Posterior vena cava (tissue), 2 donors: ENCODE data around the gene SAMHD1. TPM values are rescaled to one million over a fixed set of nuclear protein-coding genes. Genes with fewer than 3 reads are reported as not detected.
A peak's percentile ranks its signal among the peaks of the same experiment; 100 is the strongest.
"Not testable (repeated sequence)": the region's sequence is repeated elsewhere in the genome, so short reads cannot be mapped to it uniquely, and the experiment has no call there.

Source experiments
- DNase-seq: peaks from one replicate; pipeline ENCODE4 v3.0.0-alpha.2; 2020; ENCODE audit warnings: low spot score
- intact Hi-C, 2 donors: fragments of 100-400 bp; cut with DNase I; formaldehyde crosslinking; loops; one replicate each; pipeline versions ENCODE4 v1.14.1 to v1.14.2; 2022 to 2023
- total RNA-seq, 2 donors: library from RNA; stranded (reverse); fragmentation: NEBNext Ultra II Directional; extraction: Animal tissue kit (Norgen Biotek cat#: 25700); gene quantifications; one replicate each; pipeline ENCODE4 v1.2.1, GENCODE V29; 2021
- donor health status: DM: yes; HTN: yes; CAD: no.
- donor health status: DM: yes; HTN: yes; CAD: no.

Gene SAMHD1
- total RNA-seq, 2 donors from 2014 or later: 250 to 419 TPM

DNA sequence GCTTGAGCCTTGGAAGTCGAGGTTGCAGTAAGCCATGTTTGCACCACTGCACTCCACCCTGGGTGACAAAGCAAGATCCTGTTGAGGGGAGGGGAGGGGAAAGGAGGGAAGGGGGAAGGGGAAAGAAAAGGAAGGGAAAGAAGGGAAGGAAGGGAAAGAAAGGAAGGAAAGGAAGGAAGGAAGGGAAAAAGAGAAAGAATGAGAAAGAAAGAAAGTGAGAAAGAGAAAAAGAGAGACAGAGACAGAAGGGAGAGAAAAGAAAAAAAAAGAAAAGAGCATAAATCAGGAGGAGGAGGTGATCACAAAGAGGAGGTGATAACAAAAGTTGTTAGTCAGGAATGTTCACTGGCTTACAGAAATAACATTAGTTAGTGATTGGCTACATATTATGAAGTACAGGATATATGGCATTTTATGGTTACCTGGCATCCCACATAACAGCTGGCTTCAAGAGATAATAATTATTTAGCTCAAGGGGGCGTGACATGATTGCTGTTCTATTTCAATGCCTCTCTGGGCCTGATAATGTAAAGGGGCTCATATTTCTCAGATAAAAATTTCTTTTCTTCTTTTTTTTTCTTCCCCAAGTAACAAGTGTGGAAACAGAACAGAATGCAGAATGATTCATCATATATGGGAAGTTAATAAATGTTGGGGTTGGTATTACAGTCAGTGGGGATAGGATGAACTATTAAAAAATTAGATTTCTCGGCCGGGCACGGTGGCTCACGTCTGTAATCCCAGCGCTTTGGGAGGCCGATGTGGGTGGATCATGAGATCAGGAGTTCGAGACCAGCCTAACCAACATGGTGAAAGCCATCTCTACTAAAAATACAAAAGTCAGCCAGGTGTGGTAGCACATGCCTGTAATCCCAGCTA lies 27.1 kb downstream of the SAMHD1 start:
- no peak for DNase-seq
- intact Hi-C loops: no loop called here

DNA sequence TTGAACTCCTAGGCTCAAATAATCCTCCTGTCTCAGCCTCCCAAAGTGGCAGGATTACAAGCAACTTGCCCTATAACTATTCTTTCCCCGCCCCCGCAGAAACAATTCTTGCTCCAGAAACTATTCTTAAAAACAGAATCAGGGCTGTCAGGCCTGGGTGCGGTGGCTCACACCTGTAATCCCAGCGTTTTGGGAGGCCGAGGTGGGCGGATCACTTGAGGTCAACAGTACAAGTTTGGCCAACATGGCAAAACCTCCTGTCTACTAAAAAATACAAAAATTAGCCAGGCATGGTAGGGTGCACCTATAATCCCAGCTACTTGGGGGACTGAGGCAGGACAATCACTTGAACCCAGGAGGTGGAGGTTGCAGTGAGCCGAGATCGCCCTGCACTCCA lies 31.2 kb downstream of the SAMHD1 start:
- DNase-seq: no peak
- intact Hi-C loops: no loop called here

DNA sequence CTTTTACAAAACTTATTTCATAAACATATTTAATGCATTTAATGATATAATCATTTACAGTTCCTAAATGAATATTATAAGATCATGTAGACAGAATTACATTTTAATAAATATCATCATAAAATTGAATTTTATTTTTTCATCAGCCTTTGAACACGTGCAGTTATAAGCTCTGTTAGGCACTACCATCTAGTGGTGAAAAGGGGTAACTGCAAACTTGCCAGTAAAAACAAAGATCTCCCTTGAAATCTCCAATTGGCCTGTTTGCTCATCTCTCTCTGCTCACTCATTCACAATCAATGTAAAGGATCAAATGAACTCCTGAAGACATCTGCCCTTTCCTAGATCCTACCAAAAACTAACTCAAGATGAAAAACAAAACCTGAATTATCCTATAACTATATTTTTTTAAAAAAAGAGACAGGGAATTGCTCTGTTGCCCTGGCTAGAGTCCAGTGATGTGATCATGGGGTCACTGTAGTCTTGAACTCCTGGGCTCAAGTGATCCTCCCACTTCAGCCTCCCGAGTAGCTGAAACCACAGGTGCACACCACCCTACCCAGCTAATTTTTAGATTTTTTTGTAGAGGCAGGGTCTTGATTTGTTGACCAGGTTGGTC lies 31.7 kb downstream of the SAMHD1 start:
- intact Hi-C loops: no loop called here
- no peak for DNase-seq

DNA sequence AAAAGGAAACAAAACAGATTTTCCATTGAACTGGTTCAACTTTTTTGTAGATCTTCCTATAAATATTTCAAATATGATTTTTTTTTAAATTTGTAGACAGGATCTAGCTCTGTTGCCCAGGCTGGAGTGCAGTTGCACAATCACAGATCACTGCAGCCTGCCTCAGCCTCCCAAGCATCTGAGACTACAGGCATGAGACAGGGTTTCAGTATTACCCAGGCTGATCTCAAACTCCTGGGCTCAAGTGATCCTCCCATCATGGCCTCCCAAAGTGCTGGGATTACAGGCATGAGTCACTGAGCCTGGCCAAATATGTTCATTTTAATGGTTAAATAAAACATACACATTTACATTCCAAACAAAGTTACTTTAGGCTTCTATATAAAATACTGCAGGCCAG lies 33.6 kb downstream of the SAMHD1 start:
- intact Hi-C loops: no loop called here
- no peak for DNase-seq

DNA sequence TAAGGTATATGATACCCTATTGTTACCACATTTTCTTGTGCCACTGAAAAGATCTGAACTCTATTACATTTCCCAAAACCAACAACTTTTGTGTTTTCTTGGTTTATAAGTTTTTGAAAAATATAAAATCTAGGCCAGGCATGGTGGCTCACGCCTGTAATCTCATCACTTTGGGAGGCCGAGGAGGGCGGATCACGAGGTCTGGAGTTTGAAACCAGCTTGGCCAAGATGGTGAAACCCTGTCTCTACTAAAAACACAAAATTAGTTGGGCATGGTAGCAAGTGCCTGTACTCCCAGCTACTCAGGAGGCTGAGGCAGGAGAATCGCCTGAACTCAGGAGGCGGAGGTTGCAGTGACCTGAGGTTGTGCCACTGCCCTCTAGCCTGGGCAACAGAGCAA lies 34.3 kb downstream of the SAMHD1 start:
- DNase-seq: no peak
- intact Hi-C loops: no loop called here

DNA sequence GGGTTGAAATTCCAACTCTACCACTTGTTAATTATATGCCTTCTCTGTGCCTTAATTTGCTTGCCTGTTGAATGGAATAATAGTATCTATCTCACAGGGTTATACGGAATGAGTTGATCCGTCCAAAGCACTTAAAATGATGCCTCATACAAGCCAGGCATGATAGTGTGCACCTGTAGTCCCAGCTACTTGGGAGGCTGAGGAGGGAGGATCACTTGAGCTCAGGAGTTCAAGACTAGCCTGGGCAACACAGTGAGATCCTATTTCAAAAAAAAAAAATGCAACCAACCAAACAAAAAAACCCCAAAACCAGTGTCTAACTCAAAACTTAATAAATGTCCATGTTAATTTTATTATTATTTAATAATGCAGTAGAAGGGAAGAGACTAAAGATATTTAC lies 35.3 kb downstream of the SAMHD1 start:
- intact Hi-C loops: no loop called here
- DNase-seq: no peak

DNA sequence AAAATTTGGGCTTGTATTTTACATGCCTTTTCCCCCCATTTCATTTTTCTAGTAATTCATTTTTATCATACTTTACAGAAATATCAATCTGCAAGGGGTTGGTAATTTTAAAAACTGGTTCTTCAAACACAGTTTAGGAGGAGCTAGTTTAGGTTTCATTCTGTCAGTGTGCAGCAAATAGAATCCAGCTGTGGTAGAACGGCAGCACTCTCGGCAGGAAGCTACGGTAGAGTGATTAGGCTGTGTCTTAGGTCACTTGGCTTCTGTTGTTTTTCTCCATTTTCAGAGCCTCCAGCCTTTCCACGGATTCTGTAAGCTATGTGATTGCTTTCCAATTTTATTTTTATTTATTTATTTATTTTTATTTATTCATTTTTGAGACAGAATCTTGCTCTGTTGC lies 42.9 kb downstream of the SAMHD1 start:
- intact Hi-C loops: no loop called here
- no peak for DNase-seq

DNA sequence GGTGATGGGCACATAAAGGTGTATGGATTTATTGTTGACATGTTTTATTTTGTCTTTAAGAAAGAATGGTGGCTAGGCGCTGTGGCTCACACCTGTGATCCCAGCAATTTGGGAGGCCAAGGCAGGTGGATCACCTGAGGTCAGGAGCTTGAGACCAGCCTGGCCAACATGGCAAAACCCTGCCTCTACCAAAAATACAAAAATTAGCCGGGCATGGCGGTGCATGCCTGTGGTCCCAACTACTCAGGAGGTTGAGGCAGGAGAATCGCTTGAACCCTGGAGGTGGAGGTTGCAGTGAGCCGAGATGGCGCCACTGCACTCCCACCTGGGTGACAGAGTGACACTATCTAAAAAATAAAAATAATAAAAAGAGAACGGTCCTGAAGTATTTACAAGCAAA lies 45.4 kb downstream of the SAMHD1 start:
- DNase-seq, intact Hi-C loops: not testable (repeated sequence)

DNA sequence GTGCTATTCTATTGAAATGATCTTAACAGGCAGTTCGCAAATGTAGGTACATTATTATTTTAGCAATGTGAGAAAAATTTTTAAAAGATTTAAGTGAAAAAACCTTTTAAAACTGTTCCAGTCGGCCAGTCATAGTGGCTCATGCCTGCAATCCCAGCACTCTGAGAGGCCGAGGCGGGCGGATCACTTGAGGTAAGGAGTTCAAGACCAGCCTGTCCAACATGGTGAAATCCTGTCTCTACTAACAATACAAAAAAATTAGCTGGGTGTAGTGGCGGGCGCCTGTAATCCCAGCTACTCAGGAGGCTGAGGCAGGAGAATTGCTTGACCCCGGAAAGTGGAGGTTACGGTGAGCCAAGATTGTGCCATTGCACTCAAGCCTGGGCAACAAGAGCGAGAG lies 45.9 kb downstream of the SAMHD1 start:
- intact Hi-C loops, DNase-seq: not testable (repeated sequence)

DNA sequence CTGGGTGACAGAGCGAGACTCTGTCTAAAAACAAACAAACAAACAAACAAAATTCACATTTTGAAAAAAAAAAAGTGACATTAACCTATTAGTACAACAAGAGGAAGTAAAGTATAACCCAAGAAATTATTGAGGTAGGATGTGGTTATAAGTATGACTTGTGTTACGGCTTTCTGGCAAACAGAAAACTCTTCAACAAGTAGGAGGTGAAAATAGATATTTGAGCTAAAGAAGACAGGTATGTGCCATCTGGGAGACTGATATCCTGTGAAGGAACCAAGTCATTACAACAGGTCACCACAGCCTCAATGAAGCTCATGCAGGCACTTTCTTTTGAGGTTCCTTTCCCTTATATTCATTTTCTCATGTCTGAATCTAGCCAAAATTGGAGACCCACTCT lies 46.8 kb downstream of the SAMHD1 start:
- DNase-seq: no peak
- intact Hi-C loops: no loop called here

DNA sequence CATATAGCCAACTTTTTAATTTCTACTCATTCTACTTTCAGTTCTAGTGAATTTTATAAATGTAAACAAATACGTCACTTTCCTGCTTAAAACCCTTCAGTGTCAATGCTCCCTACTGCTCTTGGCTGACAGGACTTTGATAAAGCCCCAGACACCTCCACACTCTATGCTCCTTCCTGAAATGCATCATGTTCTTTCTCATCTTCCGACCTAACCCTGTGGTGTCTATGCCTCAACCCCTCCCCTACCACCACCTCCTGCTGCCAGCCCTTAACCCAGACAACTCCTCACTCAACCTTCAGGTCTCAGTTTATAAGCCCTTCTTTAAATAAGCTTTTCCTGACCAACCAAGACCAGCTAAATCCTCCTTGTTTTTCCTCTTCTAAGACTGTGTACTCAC lies 56.5 kb downstream of the SAMHD1 start:
- DNase-seq: no peak
- intact Hi-C loops: no loop called here

DNA sequence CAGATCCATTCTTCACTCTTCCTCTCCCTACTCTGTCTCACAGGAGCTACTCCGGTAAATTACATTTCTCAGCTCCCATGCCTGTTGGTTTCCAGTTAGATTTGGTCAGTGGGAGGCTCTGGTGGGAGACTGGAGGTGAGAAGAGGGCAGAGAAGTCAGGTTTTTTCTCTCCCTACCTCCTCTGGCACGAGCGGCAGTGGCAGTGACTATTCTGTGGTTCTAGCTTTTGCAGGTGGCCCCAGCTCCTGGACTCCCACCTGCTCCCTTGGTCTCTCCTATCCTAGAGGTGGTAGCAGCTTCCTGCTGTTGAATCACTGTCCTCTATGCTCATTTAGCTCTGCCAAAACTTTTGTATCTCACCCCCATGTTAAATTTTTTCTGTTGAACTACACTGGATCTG lies 57.7 kb downstream of the SAMHD1 start:
- intact Hi-C loops: no loop called here

DNA sequence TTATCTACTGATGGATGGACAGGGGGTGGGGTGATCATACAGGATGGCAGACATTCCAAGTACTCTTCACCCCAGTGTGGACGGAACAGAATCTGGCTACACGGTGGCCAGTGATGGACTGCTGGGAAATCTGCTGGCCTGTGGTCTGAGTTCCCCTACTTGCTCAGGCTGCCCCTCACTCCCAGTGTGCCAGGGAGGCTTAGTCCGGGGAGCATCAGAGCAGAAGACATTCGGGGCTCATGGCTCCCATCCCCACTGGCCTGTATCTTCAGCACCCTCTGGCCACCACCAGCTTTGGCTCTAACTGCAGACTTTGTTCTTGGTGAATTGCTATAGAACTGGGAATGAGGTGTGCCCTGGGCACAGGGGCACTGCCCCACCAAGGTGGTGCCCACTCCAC lies 60.3 kb downstream of the SAMHD1 start:
- intact Hi-C loops: no loop called here
- no peak for DNase-seq

More for the DNA sequence above, 57.7 kb downstream of the SAMHD1 start:
- DNase-seq: no peak

DNA sequence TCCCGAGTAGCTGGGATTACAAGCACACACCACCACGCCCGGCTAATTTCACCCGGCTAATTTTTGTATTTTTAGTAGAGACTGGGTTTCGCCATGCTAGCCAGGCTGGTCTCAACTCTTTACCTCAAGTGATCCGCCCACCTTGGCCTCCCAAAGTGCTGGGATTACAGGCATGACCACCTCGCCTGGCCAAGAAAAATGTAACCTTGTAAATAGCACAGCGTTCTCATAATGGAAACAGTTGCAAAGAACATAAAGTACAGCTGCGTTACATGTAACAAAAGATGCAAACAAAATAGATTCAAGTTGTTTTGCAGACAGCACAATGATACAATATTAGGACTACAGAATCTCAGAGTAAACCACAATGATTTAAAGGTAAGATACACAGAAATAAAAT lies 60.9 kb downstream of the SAMHD1 start:
- no peak for DNase-seq
- intact Hi-C loops: no loop called here

DNA sequence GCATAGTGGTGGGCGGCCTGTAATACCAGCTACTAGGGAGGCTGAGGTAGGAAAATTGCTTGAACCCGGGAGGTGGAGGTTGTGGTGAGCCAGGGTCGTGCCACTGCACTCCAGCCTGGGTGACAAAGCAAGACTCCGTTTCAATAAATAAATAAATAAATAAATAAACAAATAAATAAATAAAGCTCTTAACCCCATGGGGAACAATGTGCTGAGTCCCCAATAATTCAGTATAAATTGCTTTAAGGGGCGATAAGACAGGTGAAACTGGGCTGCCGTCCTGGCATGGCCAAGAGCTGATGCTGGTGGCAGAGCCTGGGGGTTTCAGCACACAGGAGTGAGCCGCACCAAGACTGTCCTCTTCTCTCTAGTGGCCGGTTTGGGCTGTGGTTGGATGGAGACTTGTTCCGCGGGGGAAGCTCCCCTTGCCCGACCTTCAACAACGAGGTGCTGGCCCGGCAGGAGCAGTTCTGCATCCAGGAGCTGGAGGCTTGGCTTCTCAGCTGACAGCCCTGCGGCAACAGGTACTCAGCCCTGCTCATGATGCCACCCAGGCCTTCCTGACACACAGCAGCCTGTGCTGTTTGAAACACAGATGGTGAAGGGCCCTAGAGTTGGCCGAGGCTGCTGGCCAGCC lies 62.5 kb downstream of the SAMHD1 start:
- no peak for DNase-seq
- intact Hi-C loops: no loop called here

DNA sequence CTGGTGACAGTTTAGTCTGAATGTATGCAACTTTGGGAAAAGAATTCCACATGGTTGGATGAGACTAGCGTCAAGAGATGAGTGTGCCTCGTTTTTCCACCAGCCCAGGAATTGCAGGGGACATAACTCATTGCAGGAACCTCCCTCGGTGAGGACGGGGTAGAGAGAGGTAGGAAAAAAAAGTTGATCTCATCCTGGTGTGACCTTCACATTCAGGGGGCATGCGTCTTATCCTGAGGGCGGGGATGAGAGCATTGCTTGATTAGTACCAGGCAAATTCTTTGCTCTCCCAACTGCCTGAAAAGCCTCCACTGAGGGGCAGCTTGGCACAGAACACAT lies 63.8 kb downstream of the SAMHD1 start:
- intact Hi-C loops: no loop called here
- DNase-seq: peak; percentile 57

DNA sequence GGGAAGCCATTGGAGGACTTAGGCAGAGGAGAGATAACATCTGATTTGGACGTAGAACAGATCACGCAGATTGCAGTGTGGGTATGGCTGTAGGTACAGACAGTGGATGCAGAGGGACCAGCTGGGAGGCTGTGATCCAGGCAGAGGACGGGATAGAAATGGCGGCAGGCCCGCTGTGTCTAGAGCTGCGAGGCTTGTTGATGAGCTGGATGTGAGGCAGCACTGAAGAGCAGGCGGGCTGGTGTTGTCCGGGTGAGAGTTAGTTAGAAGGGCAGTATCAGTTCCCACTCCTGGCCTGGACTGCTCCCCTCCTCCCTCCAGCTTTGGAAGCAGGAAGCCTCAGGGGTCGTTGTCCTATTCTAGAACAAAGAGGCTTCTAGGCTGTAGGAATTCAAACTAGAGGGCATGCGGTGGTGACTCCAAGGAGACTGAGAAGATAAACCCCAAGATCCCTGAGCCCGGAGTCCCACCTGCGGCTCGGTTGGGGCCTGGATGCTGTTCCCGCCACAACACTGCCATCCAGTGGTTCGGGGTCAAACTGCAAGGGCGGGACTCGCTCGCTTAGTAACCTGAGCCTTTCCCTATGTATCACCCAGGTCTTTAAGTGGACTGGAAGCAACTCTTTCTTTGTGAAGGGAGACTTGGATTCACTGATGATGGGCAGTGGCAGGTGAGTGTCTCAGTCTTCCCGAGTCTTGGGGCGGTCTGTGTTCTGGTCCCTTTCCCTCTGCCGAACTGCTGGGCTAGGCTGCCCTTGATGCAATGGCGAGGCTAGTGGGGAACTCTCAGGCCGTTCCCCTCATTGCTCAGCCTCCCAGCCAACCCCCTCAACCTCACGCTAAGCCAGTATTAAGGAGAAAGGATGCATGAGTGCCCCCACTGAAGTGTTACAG lies 64.4 kb downstream of the SAMHD1 start:
- DNase-seq: peak; percentile 94
- intact Hi-C loops: no loop called here

DNA sequence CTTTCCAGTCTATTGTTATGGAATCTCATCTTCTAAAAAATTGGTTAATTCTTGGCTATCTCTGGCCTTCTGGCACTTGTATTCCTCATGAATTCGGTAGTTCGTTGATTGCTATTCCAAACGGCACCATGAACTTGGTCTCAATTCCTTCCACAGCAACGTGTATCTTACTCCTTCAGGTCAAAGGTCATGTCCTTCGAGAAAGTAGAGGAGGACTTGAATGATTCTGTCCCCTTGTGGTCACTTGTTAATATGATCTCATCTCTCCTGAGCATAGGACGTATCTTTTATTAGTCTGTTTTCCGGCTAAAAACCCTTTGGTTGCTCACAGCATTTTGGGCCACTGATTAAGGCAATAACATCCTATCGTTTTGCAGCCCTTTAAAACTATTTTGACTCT lies 66.2 kb downstream of the SAMHD1 start:
- no peak for DNase-seq
- intact Hi-C loops: no loop called here

DNA sequence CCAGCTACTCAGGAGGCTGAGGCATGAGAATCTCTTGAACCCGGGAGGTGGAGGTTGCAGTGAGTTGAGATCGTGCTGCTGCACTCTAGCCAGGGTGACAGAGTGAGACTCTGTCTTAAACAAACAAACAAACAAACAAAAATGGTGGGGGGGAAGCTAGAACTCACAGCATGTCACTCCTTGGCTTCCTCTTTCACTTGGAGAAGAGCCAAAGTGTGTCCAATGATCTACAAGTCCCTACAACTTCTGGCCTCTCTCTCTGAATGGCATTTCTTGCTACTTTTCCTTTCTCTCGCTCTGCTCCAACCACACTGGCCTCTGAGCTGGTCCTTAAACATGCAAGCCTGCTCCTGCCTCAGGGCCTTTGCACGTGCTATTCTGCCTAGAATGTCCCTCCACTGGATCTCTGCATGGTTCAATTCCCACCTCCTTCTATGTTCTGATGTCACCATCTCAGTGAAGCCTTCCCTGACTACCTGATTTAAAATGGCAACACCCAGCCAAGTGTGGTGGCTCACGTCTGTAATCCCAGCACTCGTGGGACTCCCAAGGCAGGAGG lies 67.5 kb downstream of the SAMHD1 start:
- intact Hi-C loops: no loop called here
- peak; percentile 17 for DNase-seq
